ENCODE results near the gene RMC1. TPM values are rescaled to one million over a fixed set of nuclear protein-coding genes. Genes with fewer than 3 reads are reported as not detected.

Gene RMC1
- total RNA-seq, 4 donors from 2014 or later, result 18.1 to 25.1 (median 21.7) TPM

GRCh38 chr18:23568281-23569138 is 65.2 kb downstream of the RMC1 start:
- H3K27ac ChIP-seq, result no peak overlapping the region
- no peak for DNase-seq
- H3K9me3 ChIP-seq, result no peaks in the 10 kb centered on the region
- intact Hi-C loops (cut with DNase I), result no loop called here
- no peak for TF ChIP-seq POLR2A (IDR thresholded peaks at IDR 0.05)
- no peak for TF ChIP-seq CTCF (IDR thresholded peaks at IDR 0.05)
- H3K4me3 ChIP-seq (replicated peaks in 1 of 3), result no peak overlapping the region
- H3K4me1 ChIP-seq, result no peaks in the 10 kb centered on the region
- H3K36me3 ChIP-seq, result peaks cover 9 to 13% of the 10 kb centered on the region in 2 donors
- 64 to 75% methylated on average over 7 of the region's 7 CpGs for WGBS, 2 donors
- no peaks in the 10 kb centered on the region for H3K27me3 ChIP-seq

GRCh38 chr18:23569299-23570063 is 66.2 kb downstream of the RMC1 start:
- no peak for DNase-seq
- Histone ChIP-seq H3K36me3 (peaks cover 9 to 13% of the 10 kb centered on the region in 2 donors), H3K4me3 (replicated peaks in 1 of 3) (no peak overlapping the region), H3K9me3 (no peaks in the 10 kb centered on the region), H3K27me3 (no peaks in the 10 kb centered on the region), H3K27ac (no peak overlapping the region), H3K4me1 (peaks cover 5% of the 10 kb centered on the region in 2 donors)
- TF ChIP-seq CTCF (IDR thresholded peaks at IDR 0.05) (no peak), POLR2A (IDR thresholded peaks at IDR 0.05) (no peak)
- intact Hi-C loops (cut with DNase I), result no loop called here
- 98 to 100% methylated on average over 5 of the region's 5 CpGs for WGBS, 2 donors

- no peak overlapping the region for H3K4me3 ChIP-seq (replicated peaks in 1 of 3)
- H3K9me3 ChIP-seq, result no peaks in the 10 kb centered on the region
- H3K27ac ChIP-seq, result no peak overlapping the region
- H3K36me3 ChIP-seq, result peaks cover 9 to 13% of the 10 kb centered on the region in 2 donors
- TF ChIP-seq POLR2A (IDR thresholded peaks at IDR 0.05), result no peak
- no peak for TF ChIP-seq CTCF (IDR thresholded peaks at IDR 0.05)
- H3K4me1 ChIP-seq, result peaks cover 5 to 10% of the 10 kb centered on the region in 2 donors
- DNase-seq, result no peak
- no peaks in the 10 kb centered on the region for H3K27me3 ChIP-seq
- intact Hi-C loops (cut with DNase I), result no loop called here
- WGBS, 2 donors, result 73 to 97% methylated on average over 3 of the region's 3 CpGs
Observed at GRCh38 chr18:23570912-23571504, 67.7 kb downstream of the RMC1 start.

GRCh38 chr18:23572012-23572411 is 68.7 kb downstream of the RMC1 start:
- H3K27ac ChIP-seq, result no peak overlapping the region
- TF ChIP-seq POLR2A (IDR thresholded peaks at IDR 0.05) (no peak), CTCF (IDR thresholded peaks at IDR 0.05) (no peak)
- intact Hi-C loops (cut with DNase I), result no loop called here
- no peak for DNase-seq
- H3K4me1 ChIP-seq, result peaks cover 5 to 10% of the 10 kb centered on the region in 2 donors
- WGBS, 2 donors, result 88 to 92% methylated on average over 2 of the region's 2 CpGs
- H3K4me3 ChIP-seq (replicated peaks in 1 of 3), result no peak overlapping the region
- no peaks in the 10 kb centered on the region for H3K9me3 ChIP-seq
- no peaks in the 10 kb centered on the region for H3K27me3 ChIP-seq
- H3K36me3 ChIP-seq, result peaks cover 9 to 12% of the 10 kb centered on the region in 2 donors
